ENCODE measurements around the gene DCST2. TPM values are rescaled to one million over a fixed set of nuclear protein-coding genes. Genes with fewer than 3 reads are reported as not detected.

Gene DCST2
- total RNA-seq, 1 experiment from 2014 or later: 0.90 TPM

DNA sequence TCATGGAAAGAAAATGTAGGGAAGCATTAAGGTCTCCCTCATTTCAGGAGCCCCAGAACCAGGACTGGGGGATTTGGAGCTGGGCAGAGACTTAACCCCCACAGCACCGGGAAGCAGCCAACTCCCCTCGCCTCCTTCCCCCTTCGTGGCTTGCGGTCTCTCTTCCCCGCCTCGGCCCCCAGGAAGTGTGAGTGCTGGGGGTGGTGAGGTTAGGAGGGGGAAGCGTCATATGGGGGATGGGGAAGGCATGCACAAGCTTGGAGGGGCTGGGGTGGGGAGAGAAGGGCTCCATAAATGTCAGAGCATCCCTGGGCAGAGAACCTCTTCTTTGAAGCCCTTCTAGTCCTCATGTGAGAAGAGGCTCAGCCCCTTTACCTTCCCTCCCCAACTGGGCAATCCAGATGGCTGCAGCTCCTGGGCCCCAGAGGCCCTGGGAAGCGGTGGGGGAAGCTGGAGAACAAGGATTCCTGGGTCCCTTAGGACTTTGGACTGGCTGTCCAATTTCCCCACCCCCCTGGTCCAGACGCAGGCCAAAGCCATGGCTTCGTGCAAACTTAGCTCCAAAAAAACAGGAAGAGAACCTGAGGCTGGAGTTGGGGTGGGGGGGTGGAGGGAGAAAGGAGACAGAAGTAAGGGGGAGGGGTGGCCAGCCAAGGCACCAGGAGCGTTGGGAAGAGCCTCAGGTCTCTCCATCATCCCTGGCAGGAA lies 23.2 kb downstream of the DCST2 start:
- no peak for DNase-seq (ENCODE audit: low spot score)

DNA sequence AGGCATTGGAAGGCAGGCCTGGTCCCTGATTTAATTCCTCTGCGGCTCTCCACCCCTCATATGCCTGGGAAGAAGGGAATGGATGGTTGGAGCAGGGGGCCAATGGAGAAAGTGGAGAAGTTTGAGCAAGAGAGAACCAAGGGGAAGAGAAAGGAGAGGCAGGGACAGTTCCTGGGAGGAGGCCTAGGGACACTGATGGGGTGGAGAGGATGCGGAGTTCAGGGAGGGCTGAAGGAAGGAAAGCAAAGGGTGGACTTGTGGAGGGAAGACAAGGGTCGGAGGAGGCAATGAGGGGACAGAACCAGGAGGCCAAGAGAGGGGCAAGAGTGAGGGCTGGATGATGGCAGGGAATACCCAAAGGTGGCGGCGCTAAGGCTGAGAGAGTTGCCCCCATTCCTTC lies 23.8 kb downstream of the DCST2 start:
- no peak for DNase-seq (ENCODE audit: low spot score)

DNA sequence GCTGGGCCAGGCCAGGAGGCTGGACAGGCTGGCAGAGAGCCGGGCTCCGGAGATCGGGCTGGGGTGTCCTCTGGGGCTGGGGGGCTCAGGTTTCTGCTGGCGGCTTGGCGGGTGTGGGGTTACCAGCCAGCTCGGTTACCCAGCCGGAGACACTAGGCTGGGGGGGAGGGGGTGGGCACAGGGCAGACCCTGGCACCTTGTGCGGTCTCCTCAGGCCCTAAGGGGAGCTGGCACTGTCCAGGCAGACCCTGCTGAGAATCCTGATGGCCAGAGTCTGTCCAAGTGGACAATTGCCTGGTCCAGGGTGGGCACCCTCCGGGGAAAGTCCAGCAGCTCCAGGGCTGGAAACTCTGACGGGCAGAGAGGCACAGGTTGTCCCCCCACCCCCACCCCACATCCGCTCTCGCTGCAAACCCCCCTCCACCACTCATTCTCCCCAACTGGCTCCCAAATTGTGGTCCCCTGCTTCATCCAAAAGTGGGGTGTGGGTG lies 24.3 kb downstream of the DCST2 start:
- no peak for DNase-seq (ENCODE audit: low spot score)

DNA sequence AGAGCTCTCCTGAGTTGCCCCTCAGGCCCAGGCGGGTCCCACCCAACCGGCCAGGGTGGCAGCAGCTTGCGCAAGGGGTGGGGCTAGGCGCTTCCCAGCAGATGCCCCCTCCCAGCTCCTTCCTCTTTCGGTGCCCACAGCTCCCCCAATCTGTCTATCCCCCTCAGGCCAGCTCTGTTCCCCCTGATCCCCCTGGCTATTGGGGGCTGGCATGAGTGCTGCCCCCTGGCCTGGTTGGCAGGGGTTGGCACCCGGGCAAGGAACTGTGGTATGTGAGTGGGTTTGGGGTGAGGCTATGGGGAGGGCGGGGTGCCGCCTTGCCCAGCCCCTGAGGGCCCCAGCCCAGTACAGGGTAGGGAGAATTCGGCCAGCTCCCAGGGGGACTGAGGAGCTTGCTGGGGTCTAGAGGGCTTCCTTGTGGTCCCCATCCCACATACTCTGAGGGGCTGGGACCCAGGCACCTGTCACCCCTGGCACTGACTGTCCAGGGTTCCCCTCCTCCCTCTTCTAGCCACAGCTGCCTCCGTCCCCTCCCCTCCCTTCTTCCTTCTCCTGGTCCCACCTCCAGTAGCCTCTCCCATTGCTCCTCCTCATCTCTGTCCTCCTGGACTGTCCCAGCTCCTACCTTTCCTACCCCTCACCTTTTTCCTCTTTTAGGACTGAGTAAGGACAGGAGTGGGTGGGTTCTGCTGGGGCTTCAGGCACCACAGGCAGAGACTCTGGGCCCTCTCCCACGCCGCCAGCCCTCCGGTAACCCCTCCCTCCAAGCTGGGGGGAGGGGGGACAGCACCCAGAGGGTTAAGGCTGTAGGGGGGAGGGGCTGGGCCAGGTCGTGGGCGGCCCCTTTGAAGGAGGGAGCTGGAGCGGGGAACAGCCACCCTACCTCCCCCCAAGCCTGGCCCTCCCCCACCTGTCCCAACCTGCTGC lies 25.3 kb downstream of the DCST2 start:
- DNase-seq (ENCODE audit: low spot score): no peak

DNA sequence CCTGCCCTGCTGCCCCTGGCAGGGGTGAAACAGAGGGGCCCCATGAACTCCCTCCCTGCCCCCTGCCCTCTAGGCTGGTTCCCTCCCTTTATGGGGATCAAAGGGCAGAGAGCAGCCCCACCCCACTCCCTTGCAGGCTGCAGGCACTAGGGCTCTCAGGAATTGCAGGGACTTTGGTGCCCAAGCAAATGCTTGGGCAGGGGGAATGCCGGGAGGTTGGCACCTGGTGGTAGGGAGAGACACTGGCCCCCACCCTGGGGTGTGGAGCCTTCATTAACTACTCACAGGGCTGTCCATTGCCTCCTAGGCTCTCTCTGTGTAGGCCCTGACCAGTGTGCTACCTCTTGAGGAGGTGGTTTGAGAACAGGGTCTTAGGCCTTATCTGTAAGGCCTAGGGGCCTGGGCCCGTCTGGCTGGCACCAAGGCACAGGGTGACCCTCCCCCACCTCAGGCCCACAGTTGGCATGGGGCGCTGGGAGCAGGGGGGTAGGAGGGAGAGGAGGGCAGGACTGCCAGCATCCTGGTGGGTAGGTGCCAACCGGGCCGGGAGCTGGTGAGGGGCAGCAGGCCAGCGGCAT lies 26.2 kb downstream of the DCST2 start:
- no peak for DNase-seq (ENCODE audit: low spot score)

DNA sequence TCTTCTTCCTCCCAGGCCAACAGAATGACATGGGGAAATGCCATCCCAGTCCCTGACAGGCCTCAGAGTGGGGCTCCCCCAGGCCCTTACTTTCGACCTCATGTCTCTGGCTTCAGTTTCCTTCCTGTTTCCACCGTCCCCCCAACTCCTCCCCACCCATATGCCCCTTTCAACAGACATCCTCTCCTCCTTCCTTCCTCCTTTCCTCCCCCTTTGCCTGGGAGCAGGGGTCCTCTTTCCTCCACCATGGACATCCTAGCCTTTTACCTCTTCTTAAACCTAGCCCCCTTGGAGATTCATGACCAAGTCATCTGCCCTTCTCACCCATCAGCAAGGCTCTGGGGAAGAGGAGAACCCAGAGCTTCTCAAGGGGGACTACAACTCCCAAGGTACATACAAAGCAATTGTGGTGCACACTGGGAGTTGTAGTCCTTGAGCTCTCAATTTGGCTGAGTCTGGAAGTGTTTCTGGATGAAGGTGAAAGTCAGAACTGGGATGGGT lies 26.9 kb downstream of the DCST2 start:
- DNase-seq (ENCODE audit: low spot score): no peak

DNA sequence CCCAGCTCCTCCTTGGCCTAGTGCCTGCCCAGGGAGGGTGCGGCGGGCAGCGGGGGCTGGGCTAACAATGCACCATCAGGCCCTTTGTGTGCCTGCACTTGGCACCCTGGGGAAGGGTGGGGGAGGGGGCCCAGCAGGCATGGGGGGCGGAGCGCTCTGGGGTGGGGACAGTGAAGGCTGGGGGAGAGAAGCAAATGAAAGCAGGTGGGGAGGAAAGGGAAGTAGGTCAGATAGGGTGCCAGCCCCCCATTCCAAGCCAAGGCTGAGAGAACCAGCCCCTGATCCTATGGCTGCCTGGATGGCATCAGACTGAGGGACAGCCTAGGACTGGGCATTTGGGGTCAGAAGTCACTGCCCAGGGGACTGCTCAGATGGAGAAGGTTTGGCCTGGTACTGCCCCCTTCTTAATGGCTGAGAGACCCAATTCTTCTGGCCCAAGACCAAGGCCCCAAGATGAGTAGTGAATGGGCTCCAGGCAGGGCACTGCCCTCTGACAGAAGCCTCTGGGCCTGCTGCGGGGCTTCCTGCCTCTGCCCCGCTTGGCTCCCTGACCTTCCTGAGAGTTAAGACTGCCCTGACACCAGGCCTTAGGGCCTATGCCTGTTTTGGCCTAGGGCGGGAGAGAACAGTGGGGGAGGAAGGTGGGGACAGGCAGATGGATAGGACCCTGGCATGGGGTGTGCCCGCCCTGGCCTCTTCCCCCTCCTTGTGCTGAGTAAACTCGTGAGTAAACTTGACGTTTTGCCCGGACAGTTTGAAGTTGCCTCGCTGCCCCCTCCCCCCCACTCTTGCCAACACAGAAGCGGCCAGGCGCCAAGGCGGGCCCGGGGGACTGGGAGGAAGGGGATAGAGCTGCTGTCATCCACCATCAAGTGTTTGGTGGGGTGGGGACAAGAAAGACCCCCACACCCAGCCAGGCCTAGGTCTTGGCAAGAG lies 28.2 kb downstream of the DCST2 start:
- peak; percentile 65 for DNase-seq (ENCODE audit: low spot score)

DNA sequence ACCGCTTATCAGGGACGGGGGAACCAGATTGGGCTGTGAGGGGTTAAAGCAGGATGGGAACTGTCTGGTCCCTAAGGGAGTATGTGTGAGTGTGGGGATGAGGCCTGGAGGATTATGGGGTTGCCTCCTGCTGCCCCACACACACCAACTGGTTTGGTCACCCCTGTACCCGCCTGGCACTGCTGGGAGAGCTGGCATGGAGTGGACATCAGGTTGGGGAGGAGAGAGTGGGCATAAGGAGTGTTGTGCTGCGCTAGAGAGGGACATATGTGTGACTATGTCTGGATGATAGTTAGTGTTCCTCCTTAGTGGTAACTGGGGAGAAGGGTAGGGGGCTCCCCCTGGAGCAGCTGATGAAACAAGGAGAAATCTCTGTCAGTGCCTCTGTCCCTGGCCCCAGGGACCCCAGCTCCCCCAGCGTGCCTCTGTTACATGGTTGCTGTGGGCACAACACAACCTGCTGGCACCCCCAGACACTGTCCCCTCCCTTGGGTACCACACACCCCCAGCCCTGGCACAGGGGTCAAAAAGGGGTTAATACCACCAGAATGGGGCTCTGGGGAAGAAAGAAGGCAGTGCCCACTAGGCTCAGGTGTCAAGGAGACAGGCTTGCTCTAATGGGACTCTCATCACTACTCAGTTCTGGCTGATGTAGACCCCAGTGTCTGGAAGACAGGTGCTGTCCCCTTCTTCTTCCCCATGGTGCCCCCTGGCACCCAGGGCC lies 29.1 kb downstream of the DCST2 start:
- no peak for DNase-seq (ENCODE audit: low spot score)

DNA sequence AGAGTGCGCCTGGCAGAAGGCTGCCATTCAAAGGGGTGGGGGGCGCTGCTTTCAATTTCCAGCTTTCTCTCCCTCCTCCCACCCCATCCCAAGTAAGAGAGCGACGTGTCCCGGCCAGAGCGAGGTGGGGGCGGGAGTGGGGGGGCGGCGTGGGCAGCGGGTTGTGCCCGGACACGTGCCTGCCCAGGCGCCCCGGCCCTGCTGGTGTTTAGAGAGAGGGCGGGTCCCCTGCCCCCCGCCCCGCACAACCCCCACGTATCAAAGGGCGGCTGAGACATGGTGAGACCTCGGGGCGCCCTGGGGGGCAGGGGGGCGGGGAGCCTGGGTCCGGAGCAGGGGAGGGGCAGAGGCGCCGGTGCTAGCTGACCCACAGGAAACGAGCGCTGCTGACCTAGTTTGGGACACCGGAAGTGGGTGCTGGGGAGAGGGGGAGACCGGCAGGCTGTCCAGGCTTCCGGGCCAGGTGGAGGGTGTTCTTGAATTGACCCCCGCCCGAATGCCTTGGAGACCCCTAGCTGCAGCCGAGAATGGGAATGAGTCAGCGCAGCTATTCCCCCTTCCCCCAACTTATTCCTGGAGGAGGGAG lies 29.7 kb downstream of the DCST2 start:
- peak; percentile 78 for DNase-seq (ENCODE audit: low spot score)

DNA sequence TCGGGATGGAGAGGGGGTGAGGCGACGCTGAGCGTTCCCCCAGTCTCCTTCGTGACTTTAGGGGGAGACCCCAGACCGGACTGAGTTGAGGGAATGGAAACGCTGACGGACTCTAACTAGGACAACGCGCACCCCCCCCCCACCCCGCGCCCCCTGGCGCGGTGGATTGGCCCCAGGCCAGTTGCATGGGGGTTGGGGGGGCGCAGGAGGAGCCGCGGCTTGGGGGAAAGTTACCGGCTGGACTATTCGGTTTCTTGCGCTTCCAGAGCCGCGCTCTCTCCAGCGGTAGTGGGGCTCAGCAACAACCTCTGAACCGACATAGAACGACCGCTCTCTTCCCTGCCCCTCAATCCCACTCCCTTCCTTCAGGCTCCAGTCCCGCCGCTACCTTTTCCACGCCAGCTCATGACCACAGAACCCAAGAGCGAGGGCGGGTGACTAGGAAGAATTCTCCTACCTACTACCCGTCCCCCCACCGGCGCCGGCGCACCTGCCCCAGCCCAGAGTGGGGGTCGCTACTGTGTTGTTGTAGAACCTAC lies 30.3 kb downstream of the DCST2 start:
- no peak for DNase-seq (ENCODE audit: low spot score)

DNA sequence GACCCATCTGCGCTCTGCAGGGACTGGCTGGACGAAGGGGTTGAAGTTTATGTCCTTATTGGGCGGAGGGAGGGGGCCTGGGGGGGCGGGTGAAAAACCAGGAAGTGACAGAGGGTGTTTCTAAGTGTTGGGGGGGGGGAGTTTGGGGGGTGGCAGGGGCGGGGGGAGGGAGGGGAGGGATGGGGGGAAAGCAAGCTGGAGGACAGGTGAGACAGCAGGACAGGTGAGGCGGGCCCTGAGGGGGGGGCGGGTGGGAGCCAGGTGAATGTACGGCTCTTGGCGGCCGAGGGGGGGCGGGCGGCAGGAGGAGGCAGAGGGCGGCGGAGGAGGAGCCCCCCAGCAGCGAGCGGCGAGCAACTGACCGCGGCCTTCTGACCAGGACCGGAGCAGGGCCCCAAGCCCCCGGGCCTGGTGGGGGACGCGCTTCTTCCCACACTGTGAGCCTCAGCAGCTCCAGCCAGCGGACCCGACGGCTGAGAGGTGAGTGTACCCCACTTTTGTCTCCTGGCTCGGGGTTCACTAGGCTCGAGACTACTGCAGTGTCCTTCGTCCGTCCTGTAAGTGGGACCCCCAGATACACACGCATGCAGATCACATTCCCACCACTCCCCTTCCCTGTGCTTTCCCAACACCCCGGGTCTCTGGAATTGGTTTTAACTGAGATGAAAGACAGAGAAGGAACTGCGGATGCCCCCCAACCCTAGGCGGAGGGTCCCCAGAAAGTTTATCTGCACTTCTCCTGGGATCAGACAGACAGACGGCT lies 30.9 kb downstream of the DCST2 start, which contains the start of gene ZBTB7B:
Gene ZBTB7B (plus strand): TSS at position 339 of the 763 bp plus-strand sequence. CDS start 11,859 bp downstream, outside the sequence.
- peak; percentile 53 for DNase-seq (ENCODE audit: low spot score)

DNA sequence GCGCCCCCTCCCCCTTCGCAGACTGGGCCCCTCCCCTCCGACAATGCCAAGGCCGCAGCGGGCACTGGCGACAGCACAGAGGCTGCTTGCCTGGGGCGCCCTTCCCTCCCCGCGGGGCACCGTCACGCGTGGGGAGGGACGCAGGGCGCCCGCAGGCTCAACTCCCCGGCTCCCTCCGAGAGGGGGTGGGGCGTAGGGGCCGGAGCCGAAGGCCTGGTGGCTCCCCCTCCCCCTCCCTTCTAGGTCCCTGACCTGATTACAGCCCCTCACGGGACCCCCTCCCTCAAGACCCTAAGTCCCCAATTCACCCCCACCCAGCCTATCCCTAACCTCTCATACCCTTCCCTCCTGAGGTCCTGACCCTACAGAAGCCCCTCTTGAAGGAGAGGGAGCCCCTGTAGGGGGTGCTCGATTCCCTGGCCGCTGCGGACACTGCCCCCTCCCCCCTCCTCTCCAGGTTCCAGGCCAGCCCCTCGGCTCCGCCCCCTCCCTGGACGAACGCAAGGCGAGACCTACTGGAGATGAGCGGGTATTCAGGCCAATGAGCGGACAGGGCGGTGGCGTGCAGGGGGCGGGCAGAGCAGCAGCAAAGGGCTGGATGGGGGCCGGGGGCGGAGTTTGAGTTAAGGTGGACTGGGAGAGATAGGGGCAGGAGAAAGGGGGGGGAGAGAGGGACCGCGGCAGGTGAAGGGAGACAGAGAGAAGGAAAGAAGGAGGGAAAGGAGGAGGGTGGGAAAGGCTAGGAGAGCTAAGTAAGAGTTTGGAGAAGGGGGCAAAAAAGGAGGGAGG lies 31.7 kb downstream of the DCST2 start:
- DNase-seq (ENCODE audit: low spot score): peak; percentile 98

DNA sequence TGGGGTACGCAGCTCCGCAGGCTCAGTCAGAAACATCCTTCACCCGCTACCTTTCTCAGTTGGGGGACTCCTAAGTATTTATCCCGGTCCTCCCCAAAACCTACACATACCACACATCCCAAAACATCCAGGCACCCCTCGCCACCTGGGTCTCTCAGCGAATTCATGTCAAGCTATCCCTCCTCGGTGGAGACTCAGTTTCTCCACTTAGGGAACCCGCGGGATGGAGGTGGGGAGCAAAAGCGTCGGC lies 32.2 kb downstream of the DCST2 start:
- DNase-seq (ENCODE audit: low spot score): no peak

DNA sequence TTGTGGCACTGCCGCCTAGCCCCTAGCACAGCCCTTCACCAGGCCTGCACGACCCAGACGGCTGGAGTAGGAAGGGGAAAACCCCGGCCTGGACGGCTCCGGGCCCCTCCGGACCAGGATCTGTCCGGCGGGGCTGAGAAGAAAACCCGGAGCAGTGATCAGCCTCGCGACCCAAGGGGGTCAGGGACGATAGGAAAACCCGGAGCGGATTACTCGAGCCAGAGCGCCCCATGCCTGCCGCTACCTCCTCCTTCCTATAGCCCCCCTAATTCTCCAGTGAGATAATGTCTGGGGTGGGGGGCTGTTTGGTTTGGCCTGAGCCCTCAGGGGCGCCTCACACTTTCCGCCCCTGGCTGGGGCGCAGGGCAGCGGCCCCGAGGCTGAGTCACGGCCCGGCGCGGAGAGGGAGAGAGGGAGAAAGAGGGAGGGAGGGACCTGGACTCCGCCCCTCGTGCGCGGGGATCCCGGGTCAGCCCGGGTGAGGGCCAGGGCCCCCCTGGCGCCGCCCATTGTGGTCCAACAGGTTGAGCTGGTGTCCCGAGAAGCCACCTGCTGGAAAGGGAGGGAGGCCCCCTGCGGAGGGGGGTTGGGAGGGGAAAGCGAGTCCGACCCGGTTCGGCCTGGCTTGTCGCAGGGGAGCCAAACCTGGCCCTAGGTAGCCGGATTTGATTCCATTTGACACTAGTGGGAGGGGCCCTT lies 32.7 kb downstream of the DCST2 start:
- DNase-seq (ENCODE audit: low spot score): peak; percentile 84

DNA sequence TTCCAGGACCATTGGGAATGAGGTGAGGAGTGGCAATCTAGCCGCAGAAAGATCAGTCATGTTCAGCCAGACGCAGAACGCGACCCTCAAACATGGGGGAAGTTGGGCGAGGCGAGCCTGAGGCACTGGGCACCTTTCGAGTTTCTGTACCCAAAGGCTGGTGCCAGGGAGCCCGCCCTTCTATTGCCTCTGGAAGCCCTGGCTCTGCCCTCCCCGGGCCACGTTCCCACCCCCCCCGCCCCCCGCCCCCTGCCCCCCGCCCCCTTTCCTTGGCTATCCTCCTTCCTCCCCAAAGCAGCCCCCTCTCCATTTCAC lies 33.2 kb downstream of the DCST2 start:
- no peak for DNase-seq (ENCODE audit: low spot score)

DNA sequence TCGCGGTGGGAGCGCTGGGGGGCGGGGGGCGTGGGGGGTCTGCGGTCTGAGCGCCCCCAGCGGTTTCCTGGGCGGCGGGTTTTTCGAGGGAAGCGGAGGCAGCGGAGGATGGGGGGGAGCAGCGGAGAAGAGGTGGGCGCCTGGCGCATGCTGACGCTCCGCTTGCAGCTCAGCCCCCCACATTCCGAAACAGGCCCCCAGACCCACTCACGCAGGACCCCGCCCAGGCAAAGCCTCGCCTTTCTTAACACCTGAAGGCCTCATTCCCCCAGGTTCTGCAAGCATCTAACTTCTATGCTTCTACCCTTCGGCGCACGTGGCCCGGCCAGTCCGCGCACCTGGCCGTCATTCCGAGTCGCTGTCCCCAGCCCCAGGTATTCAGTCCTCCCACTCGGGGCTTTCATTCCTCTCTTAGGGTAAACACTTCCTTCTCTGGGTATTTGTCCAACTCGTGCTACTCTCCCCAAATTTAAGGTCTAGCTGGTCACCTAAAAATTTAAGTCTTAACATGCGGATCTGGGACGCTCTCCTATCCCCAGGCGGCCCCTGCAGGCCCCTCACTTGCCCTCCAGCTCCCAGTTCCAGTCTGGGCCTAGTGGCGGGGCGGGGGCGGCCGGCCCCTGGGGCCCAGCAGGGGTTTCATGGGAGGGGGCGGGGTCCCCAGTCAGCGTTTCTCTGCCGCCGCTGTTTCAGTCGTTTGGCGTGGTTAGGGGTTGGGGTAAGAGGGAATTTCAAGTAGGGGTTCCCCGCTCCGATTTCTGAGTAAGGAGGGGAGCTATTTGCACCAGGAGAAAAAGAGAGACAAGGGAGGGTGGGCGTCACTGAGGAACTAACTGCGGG lies 33.8 kb downstream of the DCST2 start:
- no peak for DNase-seq (ENCODE audit: low spot score)

Data from A172 (cell line).